ENCODE results near the gene SSBP2.
"Not testable (repeated sequence)": the region's sequence is repeated elsewhere in the genome, so short reads cannot be mapped to it uniquely, and the experiment has no call there.

The SSBP2 gene

DNA sequence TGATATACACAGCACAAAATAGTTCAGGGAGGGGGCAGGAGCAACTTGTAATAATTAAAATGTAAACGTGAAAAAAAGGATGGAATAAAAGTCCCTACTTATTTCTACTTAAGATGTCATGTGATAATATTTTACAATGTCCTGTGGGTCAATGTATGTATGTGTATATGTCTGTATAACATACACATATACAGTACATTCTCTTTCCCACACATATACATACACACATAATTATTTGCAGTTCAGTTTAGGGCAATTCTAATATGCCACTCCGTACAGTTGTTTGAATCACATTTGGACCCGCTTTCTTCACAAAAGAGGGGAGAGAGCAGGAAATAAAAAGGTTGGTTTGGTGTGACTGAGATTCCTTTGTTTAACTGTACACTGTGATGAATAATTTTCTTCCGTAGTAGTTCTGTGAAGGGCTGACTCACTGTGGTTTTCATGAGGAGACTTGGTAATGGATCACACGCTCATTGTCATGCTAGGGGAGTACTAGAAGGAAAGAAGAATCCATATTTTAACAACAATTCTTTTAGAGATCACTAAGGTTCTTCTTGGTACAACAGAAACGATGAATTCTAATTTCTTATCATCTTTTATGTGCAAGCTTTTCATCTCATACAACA is 330.7 kb downstream of the SSBP2 start:
- no peak for DNase-seq

DNA sequence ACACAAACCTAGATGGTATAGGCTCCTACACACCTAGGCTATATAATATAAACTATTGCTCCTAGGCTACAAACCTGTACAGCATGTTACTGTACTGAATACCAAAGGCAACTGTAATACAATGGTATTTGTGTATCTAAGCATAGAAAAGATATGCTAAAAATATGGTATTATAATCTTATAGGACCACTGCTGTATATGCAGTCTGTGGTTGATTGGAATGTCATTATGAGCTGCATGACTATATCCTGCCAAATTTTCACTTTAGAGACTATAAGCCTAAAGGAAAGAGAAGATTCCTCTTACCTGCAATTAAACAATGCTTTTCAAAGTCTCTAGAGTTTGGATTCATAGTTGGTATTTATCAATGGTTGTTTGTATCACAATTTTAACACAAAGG is 332.3 kb downstream of the SSBP2 start:
- DNase-seq: no peak

GRCh38 chr5:81417052-81417451 is 333.8 kb downstream of the SSBP2 start:
- no peak for DNase-seq

DNA sequence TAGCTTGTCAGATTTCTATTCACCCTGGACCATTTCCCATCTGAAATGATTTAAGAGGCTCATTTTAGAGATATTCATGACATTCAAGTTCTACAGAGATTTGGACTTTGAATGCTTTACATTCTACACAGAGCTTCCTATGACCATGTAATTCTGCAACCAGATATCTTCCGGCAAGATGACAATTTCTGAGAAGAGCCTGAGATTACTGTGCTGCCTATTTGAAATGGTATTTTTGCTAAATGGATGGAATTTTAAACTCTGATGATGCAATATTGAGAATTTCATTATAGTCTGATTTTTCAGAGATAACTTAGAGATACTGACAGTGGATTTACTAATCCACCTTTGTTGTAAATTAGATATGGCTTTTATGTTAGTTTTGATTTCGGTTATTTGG is 341.0 kb downstream of the SSBP2 start:
- no peak for DNase-seq

- no peak for DNase-seq
Observed at GRCh38 chr5:81409361-81409760, 341.5 kb downstream of the SSBP2 start.

DNA sequence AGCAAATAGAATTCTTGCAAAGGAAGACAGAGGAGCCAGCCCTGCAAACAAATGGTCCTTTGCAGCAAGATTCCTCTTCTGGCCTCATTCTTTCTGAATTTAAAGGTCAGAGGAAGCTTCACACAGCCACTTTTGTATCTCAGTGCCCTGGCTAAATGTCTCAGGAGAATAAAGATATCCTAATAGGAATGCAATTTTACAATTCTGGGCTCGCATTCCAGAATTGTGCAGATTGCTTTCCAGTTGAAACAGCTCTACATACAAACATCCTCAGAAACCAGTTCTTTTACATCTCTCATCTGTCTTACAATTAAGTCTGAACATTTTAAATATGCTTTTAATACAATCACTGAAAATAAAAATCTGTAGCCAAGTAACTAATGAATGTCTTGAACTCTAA is 342.4 kb downstream of the SSBP2 start:
- DNase-seq: no peak

DNA sequence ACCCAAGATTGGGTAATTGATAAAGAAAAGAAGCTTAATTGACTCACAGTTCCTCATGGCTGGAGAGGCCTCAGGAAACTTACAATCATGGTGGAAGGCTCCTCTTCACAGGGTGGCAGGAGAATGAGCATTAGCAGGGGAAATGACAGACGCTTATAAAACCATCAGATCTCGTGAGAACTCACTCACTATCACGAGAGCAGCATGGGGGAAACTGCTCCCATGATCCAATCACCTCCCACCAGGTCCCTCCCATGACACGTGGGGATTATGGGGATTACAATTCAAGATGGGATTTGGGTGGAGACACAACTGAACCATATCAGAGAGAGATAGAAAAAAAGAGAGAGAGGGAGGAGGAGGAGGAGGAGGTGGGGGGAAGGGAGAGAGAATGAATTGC is 343.1 kb downstream of the SSBP2 start:
- DNase-seq: not testable (repeated sequence)

- DNase-seq: no peak
Observed at GRCh38 chr5:81405126-81405891, 345.6 kb downstream of the SSBP2 start.

DNA sequence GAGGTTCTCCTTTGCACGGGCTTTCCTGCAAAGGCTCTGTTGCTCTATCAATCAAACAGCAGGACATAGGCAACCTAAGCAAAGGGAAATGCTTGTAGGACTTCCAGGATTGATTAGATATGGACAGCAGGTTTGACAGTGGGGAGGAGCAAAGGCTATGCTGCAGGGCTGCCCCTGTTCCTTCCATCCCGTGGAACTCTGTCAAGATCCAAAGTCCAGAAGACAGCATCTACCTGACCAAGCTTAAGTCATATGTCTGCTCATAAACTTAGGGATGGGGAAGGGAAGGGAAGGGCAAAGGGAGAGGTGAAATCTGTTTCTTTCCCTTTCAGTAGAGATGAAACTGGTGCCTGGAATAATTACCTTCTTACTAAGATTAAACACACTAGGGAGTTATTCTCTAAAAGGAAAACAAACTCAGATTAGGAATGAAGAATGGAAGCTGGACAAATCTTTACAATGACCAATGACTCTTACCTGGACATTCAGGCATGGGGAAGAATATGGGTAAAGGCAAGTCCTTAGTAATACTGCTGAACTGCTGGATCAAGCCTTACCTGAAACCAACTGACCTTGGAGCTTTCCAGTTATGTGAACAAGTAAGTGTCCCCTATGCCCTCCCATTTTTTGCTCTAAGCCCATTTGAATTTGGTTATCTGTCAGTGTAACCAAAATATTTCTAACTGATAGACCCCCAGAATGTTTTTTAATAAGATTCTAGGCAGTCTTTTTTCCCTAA is 348.5 kb downstream of the SSBP2 start:
- DNase-seq: no peak

DNA sequence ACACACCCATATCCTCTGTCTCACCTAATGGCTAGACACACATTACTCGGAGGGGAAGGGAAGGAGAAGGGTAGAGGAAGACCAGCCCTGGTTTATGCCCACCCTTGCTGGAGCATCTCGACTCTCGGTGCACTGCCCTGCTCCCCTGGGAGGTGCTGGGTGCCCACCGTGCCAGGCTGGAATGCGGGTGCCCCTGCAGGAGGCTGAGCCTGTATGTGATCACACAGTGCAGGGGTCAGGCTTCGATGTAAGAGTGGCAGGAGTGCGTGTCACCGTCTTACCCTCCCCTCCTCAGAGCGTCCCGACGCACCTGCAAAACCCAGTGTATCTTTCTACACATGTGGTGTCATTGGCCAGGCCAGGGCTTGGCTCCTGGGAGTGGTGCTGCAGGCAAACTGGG is 349.6 kb downstream of the SSBP2 start:
- no peak for DNase-seq

DNA sequence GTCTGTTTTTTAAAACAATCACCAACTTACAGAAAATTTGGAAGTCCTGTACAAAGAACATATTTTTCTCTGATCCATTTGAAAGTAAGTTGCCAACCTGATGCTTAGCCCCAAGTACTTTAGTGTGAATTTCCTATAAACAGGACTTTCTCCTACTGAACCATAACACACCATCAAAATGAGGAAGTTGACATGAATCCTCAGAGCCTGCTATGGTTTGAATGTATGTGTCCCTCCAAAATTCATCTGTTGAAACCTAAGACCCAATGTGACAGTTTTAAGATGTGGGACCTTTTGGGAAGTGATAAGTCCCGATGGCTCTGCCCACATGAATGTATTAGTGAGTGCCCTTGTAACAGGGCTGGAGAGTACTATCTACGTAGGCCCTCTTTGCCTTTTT is 350.5 kb downstream of the SSBP2 start:
- DNase-seq: no peak

GRCh38 chr5:81398741-81399140 is 352.2 kb downstream of the SSBP2 start:
- no peak for DNase-seq

- no peak for DNase-seq
Observed at GRCh38 chr5:81397176-81397575, 353.7 kb downstream of the SSBP2 start.

- no peak for DNase-seq
Observed at GRCh38 chr5:81395262-81395661, 355.6 kb downstream of the SSBP2 start.

GRCh38 chr5:81393783-81394718 is 356.8 kb downstream of the SSBP2 start, which contains the start of gene ACOT12:
ACOT12 (minus strand) TSS chr5:81394134; CDS start chr5:81394114, 20 bp downstream.
- DNase-seq: no peak

GRCh38 chr5:81393430-81393782 is 357.5 kb downstream of the SSBP2 start:
- DNase-seq: no peak

DNA sequence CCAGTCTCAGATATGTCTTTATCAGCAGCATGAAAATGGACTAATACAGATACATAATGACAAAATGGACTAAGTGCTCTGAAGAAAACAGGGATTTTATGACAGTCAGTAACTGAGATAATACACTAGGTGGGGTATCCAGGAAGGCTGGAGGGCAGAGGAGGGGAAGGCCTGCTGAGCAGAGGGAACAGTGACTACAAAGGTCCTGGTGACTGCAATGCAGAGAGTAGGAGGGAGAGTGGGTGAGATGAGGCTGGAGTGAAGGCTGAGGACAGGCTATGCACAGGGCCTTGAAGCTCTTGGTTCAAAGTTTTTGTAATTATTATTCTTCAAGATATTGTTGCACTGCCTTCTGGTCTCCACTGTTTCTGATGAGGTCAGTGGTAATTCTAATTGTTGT is 361.9 kb downstream of the SSBP2 start:
- DNase-seq: no peak

DNA sequence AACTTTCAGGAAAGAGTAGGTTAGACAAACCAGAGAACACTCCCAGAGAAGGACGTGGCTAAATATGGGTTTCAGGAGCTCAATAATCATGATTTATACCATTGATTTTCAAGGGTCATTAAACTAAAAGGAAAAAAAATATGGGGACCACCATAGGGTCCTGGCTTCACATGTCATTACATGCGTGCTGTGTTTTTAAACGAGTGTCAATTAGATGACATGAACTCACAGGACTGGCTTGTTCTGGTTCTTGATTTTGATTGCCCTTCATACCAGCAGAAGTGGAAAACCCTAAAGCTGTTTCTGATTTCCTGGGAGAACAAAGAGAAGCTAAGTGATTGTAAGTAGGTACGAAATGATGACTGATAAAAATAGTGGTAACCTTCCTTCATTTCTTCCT is 362.7 kb downstream of the SSBP2 start:
- no peak for DNase-seq

DNA sequence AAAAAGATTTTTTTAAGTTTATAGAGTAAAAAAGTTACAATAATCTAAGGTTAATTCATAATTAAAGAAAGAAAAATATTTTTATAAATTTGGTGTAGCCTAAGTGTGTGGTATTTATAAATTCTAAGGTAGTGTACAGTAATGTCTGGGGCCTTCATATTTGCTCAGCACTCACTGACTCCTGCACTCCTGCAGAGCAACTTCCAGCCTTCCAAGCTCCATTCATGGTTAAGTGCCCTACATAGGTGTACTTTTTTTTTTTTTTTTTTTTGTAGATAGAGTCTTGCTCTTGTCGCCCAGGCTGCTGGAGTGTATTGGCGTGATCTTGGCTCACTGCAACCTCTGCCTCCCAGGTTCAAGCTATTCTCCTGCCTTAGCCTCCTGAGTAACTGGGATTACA is 367.0 kb downstream of the SSBP2 start:
- DNase-seq: no peak

DNA sequence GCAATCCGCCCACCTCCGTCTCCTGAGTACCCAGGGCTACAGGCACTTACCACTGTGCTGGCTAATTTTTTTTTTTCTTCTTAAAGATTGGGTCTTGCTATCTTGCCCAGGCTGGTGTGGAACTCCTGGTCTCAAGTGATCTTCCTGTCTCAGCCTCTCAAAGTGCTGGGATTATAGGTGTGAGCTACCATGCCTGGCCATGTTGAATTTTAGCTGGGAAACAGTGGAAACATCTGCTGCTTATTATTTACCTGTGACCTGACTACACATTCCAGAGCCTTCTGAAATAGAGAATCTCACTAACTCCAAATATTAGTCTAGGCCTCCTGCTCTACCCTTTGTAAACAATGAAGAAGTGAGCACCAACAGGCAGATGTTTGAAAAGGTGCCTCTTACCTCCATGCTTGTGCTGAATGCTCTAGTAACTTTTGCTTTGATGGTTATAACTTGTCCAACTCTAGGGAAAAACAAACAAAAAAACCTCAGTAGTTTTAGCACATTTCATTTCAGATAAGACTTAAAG is 379.5 kb downstream of the SSBP2 start:
- no peak for DNase-seq

DNA sequence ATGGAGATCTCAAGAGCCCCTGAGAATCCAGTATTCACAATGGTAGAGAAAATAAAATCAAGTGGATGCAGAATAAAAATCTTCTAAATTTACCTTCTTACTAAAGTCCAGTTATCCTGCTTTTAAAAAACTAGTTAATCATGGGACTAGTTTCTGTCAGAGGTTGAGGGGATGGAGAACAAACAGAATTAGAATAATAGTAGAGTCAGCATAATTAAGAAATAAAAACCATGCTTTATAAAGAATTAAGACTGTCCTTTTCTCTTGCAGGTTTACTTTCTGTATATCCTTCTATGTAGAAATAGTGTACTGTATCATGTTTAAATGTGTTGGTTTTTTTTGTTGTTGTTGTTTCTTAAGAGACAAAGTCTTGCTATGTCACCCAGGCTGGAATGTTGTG is 380.0 kb downstream of the SSBP2 start:
- DNase-seq: no peak

DNA sequence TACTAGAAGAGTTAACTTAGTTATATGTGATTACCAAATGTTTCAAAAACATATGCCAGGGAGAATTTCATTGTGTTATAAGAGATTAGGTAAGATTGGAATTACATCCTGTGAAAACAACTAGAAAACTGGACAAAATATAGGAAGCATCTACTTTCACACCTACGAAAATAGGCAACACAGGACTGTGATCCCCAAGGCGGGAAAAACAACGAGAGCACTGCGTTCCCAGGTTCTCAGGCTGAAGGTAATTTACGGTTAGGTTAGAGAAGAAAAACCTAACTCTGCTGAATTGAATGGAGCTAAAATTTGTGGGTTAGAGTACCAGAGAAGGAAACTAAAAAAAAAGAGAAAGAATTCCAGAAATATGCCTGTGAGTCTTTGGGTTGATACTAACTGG is 385.4 kb downstream of the SSBP2 start:
- no peak for DNase-seq
